ENCODE results near the gene RHPN2. TPM values are rescaled to one million over a fixed set of nuclear protein-coding genes. Genes with fewer than 3 reads are reported as not detected.

Gene RHPN2
- total RNA-seq, 1 donor from 2014 or later: not detected

DNA sequence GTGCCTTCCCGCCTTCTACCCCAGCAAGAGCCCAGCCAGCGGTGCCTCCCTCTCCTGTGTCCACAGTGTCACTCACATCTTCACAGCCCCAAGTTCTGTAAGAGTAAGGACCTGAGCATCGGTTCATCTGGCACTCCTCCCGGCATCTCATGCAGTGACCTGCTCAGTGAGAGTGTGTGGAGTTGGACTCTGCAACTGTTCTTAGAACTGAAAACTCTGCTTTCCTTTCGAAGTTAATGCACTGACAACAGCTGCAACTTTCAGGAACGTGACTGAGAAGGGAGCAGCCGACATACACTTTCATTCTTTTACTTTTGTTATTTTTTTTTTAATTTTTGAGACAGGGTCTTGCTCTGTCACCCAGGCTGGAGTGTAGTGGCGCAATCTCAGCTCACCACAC lies 134.1 kb downstream of the RHPN2 start:
- Histone ChIP-seq H3K9me3 (no peaks in the 10 kb centered on the region), H3K4me1 (no peaks in the 10 kb centered on the region), H3K4me3 (no peak overlapping the region), H3K36me3 (peaks cover 22 to 76% of the 10 kb centered on the region in 2 donors), H3K27ac (no peak overlapping the region), H3K27me3 (no peaks in the 10 kb centered on the region)
- DNase-seq (ENCODE audit: low spot score in 2 of 2): no peak
- TF ChIP-seq, protein P1, sequence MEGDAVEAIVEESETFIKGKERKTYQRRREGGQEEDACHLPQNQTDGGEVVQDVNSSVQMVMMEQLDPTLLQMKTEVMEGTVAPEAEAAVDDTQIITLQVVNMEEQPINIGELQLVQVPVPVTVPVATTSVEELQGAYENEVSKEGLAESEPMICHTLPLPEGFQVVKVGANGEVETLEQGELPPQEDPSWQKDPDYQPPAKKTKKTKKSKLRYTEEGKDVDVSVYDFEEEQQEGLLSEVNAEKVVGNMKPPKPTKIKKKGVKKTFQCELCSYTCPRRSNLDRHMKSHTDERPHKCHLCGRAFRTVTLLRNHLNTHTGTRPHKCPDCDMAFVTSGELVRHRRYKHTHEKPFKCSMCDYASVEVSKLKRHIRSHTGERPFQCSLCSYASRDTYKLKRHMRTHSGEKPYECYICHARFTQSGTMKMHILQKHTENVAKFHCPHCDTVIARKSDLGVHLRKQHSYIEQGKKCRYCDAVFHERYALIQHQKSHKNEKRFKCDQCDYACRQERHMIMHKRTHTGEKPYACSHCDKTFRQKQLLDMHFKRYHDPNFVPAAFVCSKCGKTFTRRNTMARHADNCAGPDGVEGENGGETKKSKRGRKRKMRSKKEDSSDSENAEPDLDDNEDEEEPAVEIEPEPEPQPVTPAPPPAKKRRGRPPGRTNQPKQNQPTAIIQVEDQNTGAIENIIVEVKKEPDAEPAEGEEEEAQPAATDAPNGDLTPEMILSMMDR (IDR thresholded peaks at IDR 0.05): no peak
- intact Hi-C loops (cut with DNase I): no loop called here

DNA sequence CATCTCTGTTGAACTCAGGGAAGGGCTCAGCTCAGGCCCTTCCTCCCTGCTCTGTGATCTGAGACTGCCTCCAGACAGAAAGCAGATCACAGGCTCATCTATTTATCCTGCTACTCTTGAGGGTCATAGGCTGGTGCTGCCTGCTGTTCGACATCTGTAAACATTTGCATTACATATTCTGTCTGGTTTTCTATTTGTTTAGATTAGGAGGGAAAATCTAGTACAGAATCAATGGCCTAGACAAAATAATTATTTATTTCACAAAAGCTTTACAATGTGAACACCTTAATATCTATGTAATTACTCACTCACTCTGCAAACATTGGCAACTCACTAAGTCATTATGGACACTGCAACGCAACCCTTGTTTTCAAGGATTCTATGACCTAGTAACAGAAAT lies 135.9 kb downstream of the RHPN2 start:
- Histone ChIP-seq H3K27me3 (no peaks in the 10 kb centered on the region), H3K27ac (no peak overlapping the region), H3K4me3 (no peak overlapping the region), H3K36me3 (peaks cover 26 to 81% of the 10 kb centered on the region in 2 donors), H3K4me1 (no peaks in the 10 kb centered on the region), H3K9me3 (no peaks in the 10 kb centered on the region)
- TF ChIP-seq, protein P1 (IDR thresholded peaks at IDR 0.05): no peak
- peak in 1 of 2 donors; percentile 3 for DNase-seq (ENCODE audit: low spot score in 2 of 2)
- intact Hi-C loops (cut with DNase I): no loop called here

Other genes starting within 250 kb of the RHPN2 start
- not detected for gene SLC7A9, start 195.1 kb downstream of the RHPN2 start, total RNA-seq
- 7.1 TPM for gene CEP89, start 92.9 kb downstream of the RHPN2 start, total RNA-seq
- not detected for gene FAAP24, start 92.6 kb downstream of the RHPN2 start, total RNA-seq
- 4.4 TPM for gene GPATCH1, start 16.3 kb upstream of the RHPN2 start, total RNA-seq
- gene WDR88, start 67.2 kb upstream of the RHPN2 start, total RNA-seq: not detected
- 28.8 TPM for gene LRP3, start 129.4 kb upstream of the RHPN2 start, total RNA-seq
- gene SLC7A10, start 161.0 kb upstream of the RHPN2 start, total RNA-seq: not detected
- 14.9 TPM for gene CEBPA, start 237.6 kb upstream of the RHPN2 start, total RNA-seq